ENCODE measurements around the gene ATP4A.

Gene ATP4A

GRCh38 chr19:35549174-35549788, 14.2 kb downstream of the ATP4A start:
- DNase-seq (ENCODE audit: low spot score), result peak; percentile 83

GRCh38 chr19:35546532-35546931, 16.9 kb downstream of the ATP4A start:
- no peak for DNase-seq (ENCODE audit: low spot score)

DNA sequence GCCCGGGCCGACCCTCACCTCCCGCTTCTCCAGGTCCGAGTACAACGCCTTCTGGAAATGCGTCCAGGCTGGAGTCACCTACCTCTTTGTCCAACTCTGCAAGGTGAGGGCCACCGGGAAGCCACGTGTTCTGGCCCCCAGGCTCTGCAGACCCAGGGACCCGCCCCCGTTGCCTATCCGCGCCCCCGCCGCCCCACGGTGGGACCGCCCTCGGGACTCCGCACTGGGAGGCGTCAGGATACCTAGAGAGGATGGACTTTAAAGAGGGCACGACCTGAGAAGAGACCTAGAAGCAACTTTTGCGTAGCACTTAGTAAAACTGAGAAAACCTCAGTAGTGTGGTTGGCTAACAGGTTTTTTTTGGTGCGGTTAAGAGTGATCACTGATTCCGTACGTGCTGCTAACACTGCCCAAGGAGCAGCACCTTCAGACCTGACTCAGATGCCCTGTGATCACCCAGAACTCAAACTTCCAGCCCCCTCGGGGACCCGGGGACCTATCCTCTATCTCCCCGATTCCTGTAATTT, 17.5 kb downstream of the ATP4A start:
- DNase-seq (ENCODE audit: low spot score), result peak; percentile 68

- peak; percentile 99 for DNase-seq (ENCODE audit: low spot score)
Measured at GRCh38 chr19:35545001-35545854, 18.2 kb downstream of the ATP4A start, which contains the start of gene TMEM147. TMEM147 (plus strand) TSS chr19:35545626; CDS start chr19:35545740, 114 bp downstream.

DNA sequence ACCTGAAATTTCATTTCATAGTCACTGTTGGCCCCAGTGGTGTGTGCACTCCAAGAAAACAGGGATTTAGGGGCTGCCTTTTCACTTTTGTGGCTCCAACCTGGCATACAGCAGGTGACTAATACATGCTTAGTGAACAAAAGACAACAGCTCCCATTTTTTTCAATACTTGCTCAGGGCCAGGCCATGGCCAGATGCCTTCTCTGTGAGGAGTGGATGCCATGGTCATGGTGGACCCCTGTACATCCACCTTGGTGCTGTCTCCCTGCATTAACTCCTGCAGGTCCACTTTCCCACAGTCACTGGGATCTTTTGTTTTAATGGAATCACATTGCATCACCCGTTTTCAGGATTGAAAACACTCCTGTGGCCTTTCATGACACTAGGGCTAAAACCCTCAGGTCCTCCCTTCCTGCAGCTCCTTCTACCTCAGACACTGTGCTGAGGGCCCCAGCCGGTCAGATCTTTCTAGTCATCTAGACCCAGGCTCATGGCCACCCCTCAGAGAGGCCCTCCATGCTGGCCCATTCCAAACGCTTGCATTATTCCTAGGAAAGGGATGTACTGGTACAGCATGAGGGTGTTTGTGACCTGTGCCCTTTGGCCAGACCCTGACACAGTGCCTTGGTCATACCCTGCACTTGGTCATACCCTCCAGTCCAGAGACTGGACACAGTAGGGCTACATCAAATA, 19.2 kb downstream of the ATP4A start:
- no peak for DNase-seq (ENCODE audit: low spot score)

DNA sequence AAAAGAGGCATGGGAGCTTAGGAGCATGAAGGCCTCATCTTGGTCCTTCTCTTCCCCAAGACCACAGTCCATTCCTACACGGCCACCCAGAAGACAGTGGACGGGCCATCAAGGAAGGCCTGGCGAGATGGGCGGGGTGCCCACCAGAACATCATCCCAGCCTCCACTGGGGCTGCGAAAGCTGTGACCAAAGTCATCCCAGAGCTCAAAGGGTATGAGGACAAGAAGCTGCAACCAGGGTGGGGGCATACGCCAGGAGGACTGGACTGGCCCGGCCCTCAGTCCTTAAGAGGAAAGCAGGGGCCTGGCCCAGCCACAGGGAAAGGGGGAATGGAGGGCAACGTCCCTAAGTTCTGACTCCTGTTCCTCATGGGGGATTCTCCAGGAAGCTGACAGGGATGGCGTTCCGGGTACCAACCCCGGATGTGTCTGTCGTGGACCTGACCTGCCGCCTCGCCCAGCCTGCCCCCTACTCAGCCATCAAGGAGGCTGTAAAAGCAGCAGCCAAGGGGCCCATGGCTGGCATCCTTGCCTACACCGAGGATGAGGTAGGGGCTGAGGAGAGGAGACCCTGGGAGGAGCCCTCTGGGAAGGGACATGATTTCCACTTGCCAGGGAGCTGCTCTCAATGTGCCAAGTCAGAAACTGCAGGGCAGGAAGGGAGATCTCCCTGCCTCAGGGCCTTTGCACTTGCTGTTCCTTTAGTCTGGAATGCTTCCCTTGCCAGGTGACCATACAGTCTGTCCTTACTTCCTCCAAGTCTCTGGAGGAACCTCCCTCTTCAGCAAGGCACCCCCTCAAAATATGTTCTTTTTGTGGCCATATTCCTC, 20.0 kb downstream of the ATP4A start:
- no peak for DNase-seq (ENCODE audit: low spot score)

DNA sequence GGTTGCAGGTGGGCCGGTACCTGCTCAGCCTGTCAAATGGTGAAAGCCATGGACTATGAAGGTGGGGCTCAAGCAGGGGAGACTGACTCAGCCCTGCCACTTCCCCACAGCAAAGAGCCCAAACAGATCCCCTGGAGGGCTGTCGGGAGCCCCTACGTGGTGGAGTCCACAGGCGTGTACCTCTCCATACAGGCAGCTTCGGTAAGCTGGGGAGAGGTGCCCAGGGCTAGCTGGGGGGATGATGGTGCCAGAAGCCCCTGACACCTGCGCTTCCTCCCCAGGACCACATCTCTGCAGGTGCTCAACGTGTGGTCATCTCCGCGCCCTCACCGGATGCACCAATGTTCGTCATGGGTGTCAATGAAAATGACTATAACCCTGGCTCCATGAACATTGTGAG, 21.2 kb downstream of the ATP4A start:
- DNase-seq (ENCODE audit: low spot score), result no peak

DNA sequence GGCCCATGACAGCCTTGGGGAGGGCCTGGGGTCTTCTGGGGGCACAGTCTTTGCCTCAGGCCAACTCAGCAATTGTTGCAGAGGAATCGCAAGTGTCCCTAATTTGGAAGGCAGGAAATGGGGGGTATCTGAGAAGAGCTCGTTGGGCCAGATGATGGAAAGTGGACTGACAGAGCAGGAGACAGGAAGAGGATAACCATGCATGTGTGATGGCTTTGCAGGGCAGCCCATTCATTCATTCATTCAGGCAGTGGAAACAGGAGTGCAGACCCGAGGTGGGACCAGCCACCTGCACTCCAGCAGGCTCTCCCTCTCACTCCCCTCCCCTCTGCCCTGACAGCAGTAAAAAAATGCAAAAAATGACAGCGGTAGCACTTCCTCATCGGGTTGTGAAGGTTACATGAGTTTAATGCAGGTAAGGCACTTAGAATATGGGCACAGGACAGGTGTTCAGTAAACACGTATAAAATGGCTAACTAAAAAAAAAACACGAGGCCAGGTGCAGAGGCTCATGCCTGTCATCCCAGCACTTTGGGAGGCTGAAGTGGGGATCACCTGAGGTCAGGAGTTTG, 23.0 kb downstream of the ATP4A start:
- DNase-seq (ENCODE audit: low spot score), result no peak

DNA sequence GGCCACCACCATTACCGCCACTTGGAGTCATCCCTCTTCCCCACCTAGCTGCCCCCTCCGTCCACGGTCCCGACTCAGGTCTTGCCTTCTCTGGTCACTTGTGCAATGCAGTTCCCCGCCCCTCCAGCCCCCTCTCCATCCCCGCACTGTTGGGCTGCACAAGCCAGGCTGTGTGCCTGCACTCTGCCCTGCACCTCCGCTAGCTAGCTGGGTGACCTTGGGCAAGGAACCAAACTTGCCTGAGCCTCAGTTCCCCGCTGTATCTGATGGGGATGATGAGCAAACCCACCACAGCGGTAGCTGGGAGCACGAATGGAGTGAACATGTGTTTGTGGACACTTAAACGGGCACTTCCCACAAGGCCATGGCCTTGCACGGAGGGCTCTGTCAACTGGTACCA, 23.6 kb downstream of the ATP4A start:
- DNase-seq (ENCODE audit: low spot score), result no peak

DNA sequence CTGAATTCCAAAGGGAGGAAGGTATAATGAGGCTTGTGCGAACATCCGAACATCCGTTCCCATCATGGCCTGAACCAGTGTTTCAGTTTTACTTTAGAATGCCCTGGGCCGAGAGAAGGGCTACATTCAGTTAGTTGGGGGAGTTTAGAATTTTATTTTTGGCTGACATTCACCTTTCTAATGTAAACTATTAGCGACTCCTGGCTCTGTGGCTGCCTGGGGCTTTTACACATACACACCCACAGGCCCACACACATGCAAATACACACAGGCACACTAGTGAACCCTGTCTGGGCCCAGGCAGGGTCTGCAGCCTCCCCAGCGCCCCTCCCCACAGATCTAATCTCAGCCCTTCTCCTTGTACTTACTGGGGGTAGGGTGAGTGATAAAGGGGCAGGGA, 24.1 kb downstream of the ATP4A start:
- no peak for DNase-seq (ENCODE audit: low spot score)

DNA sequence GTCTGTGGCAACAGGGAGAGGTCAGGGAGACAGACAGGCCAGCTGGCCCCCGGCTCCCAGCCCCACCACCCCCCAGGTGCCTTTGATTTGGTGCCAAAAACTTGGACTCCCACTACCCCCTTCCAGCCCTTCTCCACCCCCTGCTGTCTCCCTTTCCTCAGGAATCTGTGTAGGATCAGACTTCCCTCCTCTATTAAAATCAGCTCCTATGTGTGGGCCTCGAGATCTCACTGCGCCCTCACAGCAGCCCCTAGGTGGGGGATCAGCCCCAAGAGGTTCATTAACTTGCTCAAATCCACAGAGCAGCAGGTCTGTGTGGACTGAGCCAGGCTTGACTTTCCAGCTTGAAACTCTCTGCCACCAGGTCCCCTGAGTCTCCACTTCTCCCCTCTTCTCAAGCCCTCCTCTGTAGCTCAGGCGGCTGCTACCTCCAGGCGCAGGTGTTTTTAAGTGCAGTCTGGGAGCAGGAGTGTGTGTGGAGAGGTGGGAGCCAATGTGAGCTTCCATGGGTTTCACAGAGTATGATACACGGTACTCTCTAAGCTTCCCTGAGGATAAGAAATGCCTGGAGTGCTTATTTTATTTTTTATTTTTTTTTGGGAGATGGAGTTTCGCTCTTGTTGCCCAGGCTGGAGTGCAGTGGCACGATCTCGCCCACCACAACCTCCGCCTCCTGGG, 28.5 kb downstream of the ATP4A start:
- DNase-seq (ENCODE audit: low spot score), result no peak

- DNase-seq (ENCODE audit: low spot score), result peak; percentile 47
Measured at GRCh38 chr19:35533822-35534392, 29.6 kb downstream of the ATP4A start.

DNA sequence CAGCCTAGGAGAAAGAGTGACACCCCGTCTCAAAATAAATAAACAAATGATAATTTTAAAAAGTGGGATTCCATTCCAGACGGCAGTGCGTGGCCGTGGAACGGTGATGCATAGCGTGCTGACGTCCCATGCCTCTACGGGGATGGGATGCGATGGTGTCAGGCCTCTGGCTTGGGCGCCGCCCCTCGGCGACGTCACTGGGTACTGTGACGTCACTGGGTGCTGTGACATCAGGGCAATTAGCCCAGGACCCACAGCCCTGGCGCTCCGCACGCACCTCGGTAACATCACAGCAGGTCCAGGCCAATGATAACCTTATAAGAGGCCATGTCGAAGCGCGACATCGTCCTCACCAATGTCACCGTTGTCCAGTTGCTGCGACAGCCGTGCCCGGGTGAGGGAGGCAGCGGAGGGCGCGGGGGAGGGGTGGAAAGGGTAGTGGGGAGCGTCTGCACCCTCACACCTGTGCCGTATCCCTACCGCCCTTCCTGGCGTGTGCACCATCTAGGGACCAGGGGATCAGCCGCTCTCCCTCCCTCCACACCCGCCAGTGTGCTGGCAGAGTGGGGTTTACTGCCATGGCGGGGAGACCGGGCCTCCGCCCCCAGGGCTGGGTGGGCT, 30.1 kb downstream of the ATP4A start, which contains the start of gene GAPDHS:
Gene GAPDHS, plus strand, starts transcription at position 256 of the 621 bp plus-strand sequence. Its CDS starts 72 bp downstream, at position 328.
- DNase-seq (ENCODE audit: low spot score), result peak; percentile 65

- no peak for DNase-seq (ENCODE audit: low spot score)
Measured at GRCh38 chr19:35531291-35531690, 32.2 kb downstream of the ATP4A start.

- no peak for DNase-seq (ENCODE audit: low spot score)
Measured at GRCh38 chr19:35529241-35530218, 33.9 kb downstream of the ATP4A start.

DNA sequence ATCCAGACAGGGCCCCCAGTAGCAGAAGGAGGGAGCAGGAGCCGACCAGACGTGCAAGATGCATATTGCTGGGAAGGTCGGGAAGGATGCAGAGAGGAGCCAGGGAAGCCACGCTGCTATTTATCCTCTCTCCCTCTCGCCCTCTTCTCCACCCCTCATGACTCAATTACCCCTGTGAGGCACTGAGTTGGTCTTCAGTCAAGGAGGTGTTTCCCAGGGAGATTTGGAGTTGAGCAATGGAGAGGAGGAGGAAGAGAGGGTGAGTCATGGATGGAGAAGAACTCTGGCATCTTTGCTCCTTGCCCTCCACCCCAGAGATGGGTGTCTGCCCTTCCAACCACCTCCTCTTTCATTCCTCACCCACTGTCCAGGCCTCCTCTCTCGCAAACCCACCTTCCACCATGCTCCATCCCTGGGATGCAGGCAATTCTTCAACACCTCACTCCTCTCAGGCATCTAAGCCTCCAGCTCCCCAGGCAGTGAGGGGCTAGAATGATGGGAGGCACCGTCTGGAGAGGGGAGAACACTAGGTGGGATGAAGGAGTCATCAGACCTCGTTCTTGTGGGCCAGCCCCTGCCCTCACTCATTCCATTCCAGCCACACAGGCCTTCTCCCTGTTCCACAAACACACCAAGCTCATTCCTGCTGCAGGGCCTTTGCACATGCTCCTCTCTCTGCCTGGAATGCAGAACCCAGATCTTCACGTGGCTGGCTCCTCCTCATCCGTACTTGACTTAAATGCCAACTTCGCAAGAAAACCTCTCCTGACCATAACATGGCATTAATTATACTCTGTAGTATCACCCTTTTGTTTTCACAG, 35.0 kb downstream of the ATP4A start, which contains the start of gene SBSN:
Gene SBSN, minus strand, starts transcription at position 94 of the 821 bp plus-strand sequence. Its CDS starts 30 bp downstream, at position 64.
- DNase-seq (ENCODE audit: low spot score), result peak; percentile 81

DNA sequence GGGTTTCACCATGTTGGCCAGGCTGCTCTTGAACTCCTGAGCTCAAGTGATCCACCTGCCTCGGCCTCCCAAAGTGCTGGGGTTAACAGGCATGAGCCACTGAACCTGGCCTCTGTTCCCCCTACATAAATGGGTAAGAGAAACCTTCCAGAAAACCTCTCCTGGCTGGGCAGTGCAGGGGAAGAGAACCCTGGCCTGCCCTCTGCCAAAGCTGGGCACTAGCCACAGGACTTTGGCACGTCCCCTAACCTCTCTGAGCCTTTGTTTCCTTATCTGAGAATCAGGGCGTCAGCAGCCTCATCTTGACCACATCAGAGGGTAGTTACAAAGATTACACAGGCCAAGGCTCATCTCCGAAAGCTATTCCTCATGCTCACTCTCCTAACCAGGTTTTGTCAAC, 37.6 kb downstream of the ATP4A start:
- no peak for DNase-seq (ENCODE audit: low spot score)

Measured in AG08396 (cell line).